Neural cell (in vitro differentiated cells): ENCODE measurements around the gene DNAJC28. TPM values are rescaled to one million over a fixed set of nuclear protein-coding genes. Genes with fewer than 3 reads are reported as not detected.

Source experiments
- H2AFZ ChIP-seq: fragments of 200-600, 300-800 bp; sonication (generic), shearing (Covaris generic); 2 replicates; pipeline ENCODE4 v1.6.0; 2014; ENCODE audit warnings: low read depth, mild to moderate bottlenecking, antibody characterized with exemption, low read length, moderate library complexity
- H3F3A ChIP-seq: fragments of 200-600 bp; shearing (Covaris generic); 2 replicates; pipeline ENCODE4 v1.6.1; 2016; ENCODE audit warnings: mild to moderate bottlenecking, moderate library complexity, mixed read lengths, antibody characterized with exemption, low read length; ENCODE audit not compliant: insufficient read depth, poor library complexity, severe bottlenecking
- H3K27ac ChIP-seq: fragments of 200-600, 300-800 bp; sonication (generic), shearing (Covaris generic); 2 replicates; pipeline ENCODE4 v1.5.1; 2014; ENCODE audit warnings: mild to moderate bottlenecking, low read length, moderate library complexity
- H3K27me3 ChIP-seq: fragments of 300-800, 200-600 bp; sonication (generic), shearing (Covaris generic); 2 replicates; pipeline ENCODE4 v1.6.0; 2014; ENCODE audit warnings: mild to moderate bottlenecking, low read depth, low read length, moderate library complexity; ENCODE audit not compliant: insufficient read depth
- H3K36me3 ChIP-seq: fragments of 300-800, 200-600 bp; sonication (generic), shearing (Covaris generic); 2 replicates; pipeline ENCODE4 v1.5.1; 2014; ENCODE audit warnings: mild to moderate bottlenecking, antibody characterized with exemption, low read length, moderate library complexity; ENCODE audit not compliant: insufficient read depth
- H3K4me2 ChIP-seq: fragments of 300-800, 200-600 bp; sonication (generic), shearing (Covaris generic); 2 replicates; pipeline ENCODE4 v1.6.0; 2014; ENCODE audit warnings: mild to moderate bottlenecking, low read length
- H3K4me3 ChIP-seq: fragments of 300-800, 200-600 bp; sonication (generic), shearing (Covaris generic); 2 replicates; pipeline ENCODE4 v1.5.1; 2014; ENCODE audit warnings: mild to moderate bottlenecking, low read length, moderate library complexity
- H3K79me2 ChIP-seq: fragments of 200-600 bp; shearing (Covaris generic); replicated peaks from 2 replicates; pipeline ENCODE4 v1.6.0; 2014; ENCODE audit warnings: mild to moderate bottlenecking, low read length, moderate library complexity; ENCODE audit not compliant: insufficient read depth
- H3K9ac ChIP-seq: fragments of 300-800, 200-600 bp; sonication (generic), shearing (Covaris generic); 2 replicates; pipeline ENCODE4 v1.6.1; 2016; ENCODE audit warnings: mild to moderate bottlenecking, low read length, mixed read lengths
- H3K9me2 ChIP-seq: fragments of 200-600 bp; shearing (Covaris generic); 2 replicates; pipeline ENCODE4 v1.6.1; 2016; ENCODE audit warnings: mild to moderate bottlenecking, low read length, mixed read lengths; ENCODE audit not compliant: insufficient read depth
- H3K9me3 ChIP-seq: fragments of 200-600, 300-800 bp; sonication (generic), shearing (Covaris generic); 2 replicates; pipeline ENCODE4 v1.6.1; 2016; ENCODE audit warnings: mild to moderate bottlenecking, mixed run types, low read length, moderate library complexity, mixed read lengths
- H4K20me1 ChIP-seq: fragments of 200-600 bp; shearing (Covaris generic); 2 replicates; pipeline ENCODE4 v1.6.1; 2016; ENCODE audit warnings: mild to moderate bottlenecking, mixed run types; ENCODE audit not compliant: insufficient read depth
- EP300 ChIP-seq: fragments of 450-650 bp; conservative IDR thresholded peaks from 2 replicates; pipeline ENCODE4 v1.6.1; 2014; ENCODE audit warnings: antibody characterized with exemption, mild to moderate bottlenecking, moderate library complexity; ENCODE audit not compliant: poor library complexity, severe bottlenecking
- EZH2 ChIP-seq: fragments of 200-600, 300-800 bp; shearing (Covaris generic), sonication (generic); IDR thresholded peaks from 2 replicates; pipeline ENCODE4 v1.6.1; 2014; ENCODE audit warnings: antibody characterized with exemption, low read length, borderline replicate concordance, mild to moderate bottlenecking; ENCODE audit not compliant: insufficient read depth, poor library complexity, severe bottlenecking
- MXI1 ChIP-seq: fragments of 450-650 bp; conservative IDR thresholded peaks from 2 replicates; pipeline ENCODE4 v1.6.1; 2014; ENCODE audit warnings: antibody characterized with exemption, mild to moderate bottlenecking; ENCODE audit not compliant: poor library complexity, severe bottlenecking
- POLR2AphosphoS5 ChIP-seq: IDR thresholded peaks from 2 replicates; pipeline ENCODE4 v1.6.1; 2012
- RAD21 ChIP-seq: fragments of 450-650 bp; conservative IDR thresholded peaks from 2 replicates; pipeline ENCODE4 v1.6.1; 2014; ENCODE audit warnings: antibody characterized with exemption, mild to moderate bottlenecking, moderate library complexity
- SMC3 ChIP-seq: fragments of 450-650 bp; conservative IDR thresholded peaks from 2 replicates; pipeline ENCODE4 v1.6.1; 2014; ENCODE audit warnings: antibody characterized with exemption, mild to moderate bottlenecking, moderate library complexity; ENCODE audit not compliant: poor library complexity
- TAF1 ChIP-seq: IDR thresholded peaks from 2 replicates; pipeline ENCODE4 v1.6.1; 2012; ENCODE audit warnings: low read depth
- polyA plus RNA-seq: library from polyadenylated mRNA; depleted of rRNA; stranded (reverse); fragments of >200 nt; gene quantifications from 2 replicates; pipeline ENCODE4 v1.2.3, GENCODE V29; 2014
- TF ChIP-seq, protein P1 (sequence below): IDR thresholded peaks from 2 replicates; pipeline ENCODE4 v1.6.1; 2012; ENCODE audit warnings: borderline replicate concordance
- TF ChIP-seq, protein P2 (sequence below): fragments of 450-650 bp; IDR thresholded peaks from 2 replicates; pipeline ENCODE4 v1.5.1; 2014; ENCODE audit warnings: antibody characterized with exemption, mild to moderate bottlenecking, moderate library complexity; ENCODE audit not compliant: poor library complexity, severe bottlenecking

DNAJC28 gene
- polyA plus RNA-seq, 1 donor from 2014 or later, result 5.5 TPM

DNA sequence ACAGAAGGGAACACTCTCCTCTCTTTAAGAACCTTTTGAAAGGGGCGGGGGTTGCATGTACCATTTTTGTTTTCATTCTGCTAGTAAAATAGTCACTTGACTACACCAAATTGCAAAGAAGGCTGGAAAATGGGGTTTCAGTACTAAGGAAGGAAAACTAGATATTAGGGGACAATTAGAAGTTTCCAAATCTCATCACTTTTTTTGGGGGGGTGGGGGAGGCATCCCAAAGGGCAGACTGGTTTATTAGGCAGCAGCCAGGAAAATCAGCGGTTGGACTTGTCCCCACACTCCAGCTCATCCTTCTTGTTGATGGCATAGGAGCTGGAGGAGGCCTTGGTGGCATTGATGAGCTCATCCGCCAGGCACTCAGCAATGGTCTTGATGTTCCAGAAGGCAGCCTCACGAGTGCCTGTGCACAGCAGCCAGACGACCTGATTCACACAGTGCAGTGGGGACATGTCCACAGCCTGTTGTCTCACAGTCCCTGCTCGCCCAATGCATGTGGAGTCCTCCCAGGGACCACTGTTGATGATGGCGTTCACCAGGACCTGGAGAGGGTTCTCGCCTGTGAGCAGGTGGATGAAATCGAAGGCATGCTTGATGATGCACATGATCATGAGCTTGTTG lies 10.1 kb downstream of the DNAJC28 start:
- H3K79me2 ChIP-seq, result peaks cover 6% of the 10 kb centered on the region
- TF ChIP-seq, protein P1, sequence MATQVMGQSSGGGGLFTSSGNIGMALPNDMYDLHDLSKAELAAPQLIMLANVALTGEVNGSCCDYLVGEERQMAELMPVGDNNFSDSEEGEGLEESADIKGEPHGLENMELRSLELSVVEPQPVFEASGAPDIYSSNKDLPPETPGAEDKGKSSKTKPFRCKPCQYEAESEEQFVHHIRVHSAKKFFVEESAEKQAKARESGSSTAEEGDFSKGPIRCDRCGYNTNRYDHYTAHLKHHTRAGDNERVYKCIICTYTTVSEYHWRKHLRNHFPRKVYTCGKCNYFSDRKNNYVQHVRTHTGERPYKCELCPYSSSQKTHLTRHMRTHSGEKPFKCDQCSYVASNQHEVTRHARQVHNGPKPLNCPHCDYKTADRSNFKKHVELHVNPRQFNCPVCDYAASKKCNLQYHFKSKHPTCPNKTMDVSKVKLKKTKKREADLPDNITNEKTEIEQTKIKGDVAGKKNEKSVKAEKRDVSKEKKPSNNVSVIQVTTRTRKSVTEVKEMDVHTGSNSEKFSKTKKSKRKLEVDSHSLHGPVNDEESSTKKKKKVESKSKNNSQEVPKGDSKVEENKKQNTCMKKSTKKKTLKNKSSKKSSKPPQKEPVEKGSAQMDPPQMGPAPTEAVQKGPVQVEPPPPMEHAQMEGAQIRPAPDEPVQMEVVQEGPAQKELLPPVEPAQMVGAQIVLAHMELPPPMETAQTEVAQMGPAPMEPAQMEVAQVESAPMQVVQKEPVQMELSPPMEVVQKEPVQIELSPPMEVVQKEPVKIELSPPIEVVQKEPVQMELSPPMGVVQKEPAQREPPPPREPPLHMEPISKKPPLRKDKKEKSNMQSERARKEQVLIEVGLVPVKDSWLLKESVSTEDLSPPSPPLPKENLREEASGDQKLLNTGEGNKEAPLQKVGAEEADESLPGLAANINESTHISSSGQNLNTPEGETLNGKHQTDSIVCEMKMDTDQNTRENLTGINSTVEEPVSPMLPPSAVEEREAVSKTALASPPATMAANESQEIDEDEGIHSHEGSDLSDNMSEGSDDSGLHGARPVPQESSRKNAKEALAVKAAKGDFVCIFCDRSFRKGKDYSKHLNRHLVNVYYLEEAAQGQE, result no peak
- TF ChIP-seq POLR2AphosphoS5 (no peak), SMC3 (no peak), RAD21 (no peak), EP300 (no peak), TAF1 (no peak), MXI1 (no peak), EZH2 (no peak)
- TF ChIP-seq, protein P2, sequence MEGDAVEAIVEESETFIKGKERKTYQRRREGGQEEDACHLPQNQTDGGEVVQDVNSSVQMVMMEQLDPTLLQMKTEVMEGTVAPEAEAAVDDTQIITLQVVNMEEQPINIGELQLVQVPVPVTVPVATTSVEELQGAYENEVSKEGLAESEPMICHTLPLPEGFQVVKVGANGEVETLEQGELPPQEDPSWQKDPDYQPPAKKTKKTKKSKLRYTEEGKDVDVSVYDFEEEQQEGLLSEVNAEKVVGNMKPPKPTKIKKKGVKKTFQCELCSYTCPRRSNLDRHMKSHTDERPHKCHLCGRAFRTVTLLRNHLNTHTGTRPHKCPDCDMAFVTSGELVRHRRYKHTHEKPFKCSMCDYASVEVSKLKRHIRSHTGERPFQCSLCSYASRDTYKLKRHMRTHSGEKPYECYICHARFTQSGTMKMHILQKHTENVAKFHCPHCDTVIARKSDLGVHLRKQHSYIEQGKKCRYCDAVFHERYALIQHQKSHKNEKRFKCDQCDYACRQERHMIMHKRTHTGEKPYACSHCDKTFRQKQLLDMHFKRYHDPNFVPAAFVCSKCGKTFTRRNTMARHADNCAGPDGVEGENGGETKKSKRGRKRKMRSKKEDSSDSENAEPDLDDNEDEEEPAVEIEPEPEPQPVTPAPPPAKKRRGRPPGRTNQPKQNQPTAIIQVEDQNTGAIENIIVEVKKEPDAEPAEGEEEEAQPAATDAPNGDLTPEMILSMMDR, result no peak
- H4K20me1 ChIP-seq, result no peaks in the 10 kb centered on the region
- no peak overlapping the region for H3K27ac ChIP-seq
- no peaks in the 10 kb centered on the region for H3K9me2 ChIP-seq
- no peak overlapping the region for H3K4me3 ChIP-seq
- no peak overlapping the region for H3K9ac ChIP-seq
- no peak overlapping the region for H3K4me2 ChIP-seq
- H3K36me3 ChIP-seq, result no peaks in the 10 kb centered on the region
- no peaks in the 10 kb centered on the region for H3K27me3 ChIP-seq
- no peaks in the 10 kb centered on the region for H3K9me3 ChIP-seq
- H3F3A ChIP-seq, result no peaks in the 10 kb centered on the region
- no peak overlapping the region for H2AFZ ChIP-seq

DNA sequence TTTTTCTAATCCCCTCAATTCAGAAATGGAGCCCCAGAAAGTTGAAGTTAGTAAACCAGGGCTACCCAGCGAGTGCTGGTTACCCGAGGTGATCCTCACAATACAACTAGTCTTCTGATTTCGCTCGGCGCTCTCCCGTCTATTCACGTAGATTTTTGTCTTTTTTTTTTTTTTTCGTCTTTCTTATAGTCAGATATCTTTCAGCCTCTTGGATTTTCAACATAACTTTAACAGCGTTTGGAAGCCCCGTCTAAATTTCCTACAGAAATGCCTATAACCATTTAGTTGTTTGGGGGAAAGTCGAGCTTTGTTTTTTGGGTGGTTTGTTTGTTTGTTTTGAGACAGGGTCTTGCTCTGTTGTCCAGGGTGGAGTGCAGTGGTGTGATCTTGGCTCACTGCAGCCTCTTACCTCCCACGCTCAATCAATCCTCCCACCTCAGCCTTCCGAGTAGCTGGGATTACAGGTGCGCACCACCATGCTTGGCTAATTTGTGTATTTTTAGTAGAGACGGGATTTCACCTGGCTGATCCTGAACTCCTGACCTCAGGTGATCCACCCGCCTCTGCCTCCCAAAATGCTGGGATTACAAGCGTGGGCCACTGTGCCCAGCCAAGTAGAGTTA lies 10.9 kb downstream of the DNAJC28 start:
- Histone ChIP-seq H3K79me2 (peaks cover 6% of the 10 kb centered on the region), H3F3A (no peaks in the 10 kb centered on the region), H3K4me3 (peak overlapping the region; percentile 94), H2AFZ (peak overlapping the region; percentile 80), H3K9me3 (no peaks in the 10 kb centered on the region), H3K9me2 (no peaks in the 10 kb centered on the region), H3K9ac (peak overlapping the region; percentile 62), H3K27me3 (no peaks in the 10 kb centered on the region), H3K36me3 (no peaks in the 10 kb centered on the region), H3K27ac (peak overlapping the region; percentile 65), H3K4me2 (peak overlapping the region; percentile 65), H4K20me1 (no peaks in the 10 kb centered on the region)
- TF ChIP-seq EP300, result no peak
- TF ChIP-seq, protein P2, result no peak
- TF ChIP-seq, protein P1, result no peak
- no peak for TF ChIP-seq MXI1
- TF ChIP-seq POLR2AphosphoS5, result no peak
- no peak for TF ChIP-seq EZH2
- TF ChIP-seq SMC3, result no peak
- no peak for TF ChIP-seq RAD21
- no peak for TF ChIP-seq TAF1
